ENCODE measurements around the gene COX8A.

DNA sequence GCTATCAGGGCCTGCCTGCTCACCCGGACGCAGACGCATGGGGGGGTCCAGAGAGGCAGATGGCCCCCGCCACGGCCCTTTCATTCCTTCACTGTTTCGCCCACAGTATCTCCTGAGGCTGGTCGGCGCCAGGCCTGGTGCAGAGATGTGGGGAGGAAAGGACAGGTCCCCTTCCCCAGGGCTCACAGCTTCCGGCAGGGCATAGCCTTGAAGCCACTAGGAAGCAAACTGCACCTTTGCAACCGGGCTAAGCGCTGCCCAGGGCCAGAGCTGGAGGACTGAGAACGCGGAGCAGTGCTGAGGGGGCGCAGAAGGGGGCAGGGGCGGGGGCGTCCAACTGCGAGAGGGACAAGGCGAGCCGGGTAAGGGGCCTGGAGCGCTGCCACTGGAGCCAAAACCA, 41.1 kb downstream of the COX8A start:
- TF ChIP-seq, protein P1, sequence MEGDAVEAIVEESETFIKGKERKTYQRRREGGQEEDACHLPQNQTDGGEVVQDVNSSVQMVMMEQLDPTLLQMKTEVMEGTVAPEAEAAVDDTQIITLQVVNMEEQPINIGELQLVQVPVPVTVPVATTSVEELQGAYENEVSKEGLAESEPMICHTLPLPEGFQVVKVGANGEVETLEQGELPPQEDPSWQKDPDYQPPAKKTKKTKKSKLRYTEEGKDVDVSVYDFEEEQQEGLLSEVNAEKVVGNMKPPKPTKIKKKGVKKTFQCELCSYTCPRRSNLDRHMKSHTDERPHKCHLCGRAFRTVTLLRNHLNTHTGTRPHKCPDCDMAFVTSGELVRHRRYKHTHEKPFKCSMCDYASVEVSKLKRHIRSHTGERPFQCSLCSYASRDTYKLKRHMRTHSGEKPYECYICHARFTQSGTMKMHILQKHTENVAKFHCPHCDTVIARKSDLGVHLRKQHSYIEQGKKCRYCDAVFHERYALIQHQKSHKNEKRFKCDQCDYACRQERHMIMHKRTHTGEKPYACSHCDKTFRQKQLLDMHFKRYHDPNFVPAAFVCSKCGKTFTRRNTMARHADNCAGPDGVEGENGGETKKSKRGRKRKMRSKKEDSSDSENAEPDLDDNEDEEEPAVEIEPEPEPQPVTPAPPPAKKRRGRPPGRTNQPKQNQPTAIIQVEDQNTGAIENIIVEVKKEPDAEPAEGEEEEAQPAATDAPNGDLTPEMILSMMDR (IDR thresholded peaks at IDR 0.05), result no peak
- TF ChIP-seq ETV6 (CRISPR knock-in tag; IDR thresholded peaks at IDR 0.05) (no peak), GTF2I (CRISPR knock-in tag; conservative IDR thresholded peaks at IDR 0.05) (no peak), TEAD4 (CRISPR knock-in tag; IDR thresholded peaks at IDR 0.05) (no peak), E2F5 (CRISPR knock-in tag; IDR thresholded peaks at IDR 0.05) (no peak), E2F1 (CRISPR knock-in tag; IDR thresholded peaks at IDR 0.05) (no peak), ZNF232 (CRISPR knock-in tag; IDR thresholded peaks at IDR 0.05) (no peak), NFE2L1 (CRISPR knock-in tag; IDR thresholded peaks at IDR 0.05) (no peak), NFYB (CRISPR knock-in tag; conservative IDR thresholded peaks at IDR 0.05; ENCODE audit: low read depth) (no peak)
- TF ChIP-seq, protein P2, sequence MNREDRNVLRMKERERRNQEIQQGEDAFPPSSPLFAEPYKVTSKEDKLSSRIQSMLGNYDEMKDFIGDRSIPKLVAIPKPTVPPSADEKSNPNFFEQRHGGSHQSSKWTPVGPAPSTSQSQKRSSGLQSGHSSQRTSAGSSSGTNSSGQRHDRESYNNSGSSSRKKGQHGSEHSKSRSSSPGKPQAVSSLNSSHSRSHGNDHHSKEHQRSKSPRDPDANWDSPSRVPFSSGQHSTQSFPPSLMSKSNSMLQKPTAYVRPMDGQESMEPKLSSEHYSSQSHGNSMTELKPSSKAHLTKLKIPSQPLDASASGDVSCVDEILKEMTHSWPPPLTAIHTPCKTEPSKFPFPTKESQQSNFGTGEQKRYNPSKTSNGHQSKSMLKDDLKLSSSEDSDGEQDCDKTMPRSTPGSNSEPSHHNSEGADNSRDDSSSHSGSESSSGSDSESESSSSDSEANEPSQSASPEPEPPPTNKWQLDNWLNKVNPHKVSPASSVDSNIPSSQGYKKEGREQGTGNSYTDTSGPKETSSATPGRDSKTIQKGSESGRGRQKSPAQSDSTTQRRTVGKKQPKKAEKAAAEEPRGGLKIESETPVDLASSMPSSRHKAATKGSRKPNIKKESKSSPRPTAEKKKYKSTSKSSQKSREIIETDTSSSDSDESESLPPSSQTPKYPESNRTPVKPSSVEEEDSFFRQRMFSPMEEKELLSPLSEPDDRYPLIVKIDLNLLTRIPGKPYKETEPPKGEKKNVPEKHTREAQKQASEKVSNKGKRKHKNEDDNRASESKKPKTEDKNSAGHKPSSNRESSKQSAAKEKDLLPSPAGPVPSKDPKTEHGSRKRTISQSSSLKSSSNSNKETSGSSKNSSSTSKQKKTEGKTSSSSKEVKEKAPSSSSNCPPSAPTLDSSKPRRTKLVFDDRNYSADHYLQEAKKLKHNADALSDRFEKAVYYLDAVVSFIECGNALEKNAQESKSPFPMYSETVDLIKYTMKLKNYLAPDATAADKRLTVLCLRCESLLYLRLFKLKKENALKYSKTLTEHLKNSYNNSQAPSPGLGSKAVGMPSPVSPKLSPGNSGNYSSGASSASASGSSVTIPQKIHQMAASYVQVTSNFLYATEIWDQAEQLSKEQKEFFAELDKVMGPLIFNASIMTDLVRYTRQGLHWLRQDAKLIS (CRISPR knock-in tag; IDR thresholded peaks at IDR 0.05; ENCODE audit: borderline replicate concordance), result no peak
